Activated T-cell treated with anti-CD3 and anti-CD28 coated beads, Interleukin-2, amount 50 U/mL, for 72 hours (primary cell): ENCODE results near the gene CDH6. TPM values are rescaled to one million over a fixed set of nuclear protein-coding genes. Genes with fewer than 3 reads are reported as not detected.

Experiments used
- ATAC-seq, 2 donors: fragments of 150-1000 bp; cut with Tn5 transposase; replicated peaks in 1 of 2; 2 replicates each; pipeline ENCODE4 v1.10.0; 2021; ENCODE audit warnings: moderate library complexity in 2 of 2, mild to moderate bottlenecking in 1 of 2
- DNase-seq, 2 donors: peaks; one replicate each; pipeline ENCODE4 v3.0.0; 2021 to 2022; ENCODE audit warnings: mixed read lengths in 1 of 2
- H3K27ac Mint-ChIP-seq: one replicate; pipeline ENCODE4 v1.8.0; 2022; ENCODE audit warnings: mild to moderate bottlenecking, moderate library complexity, mixed read lengths
- H3K27me3 Mint-ChIP-seq: one replicate; pipeline ENCODE4 v1.8.0; 2022; ENCODE audit warnings: low read depth, mixed read lengths
- H3K36me3 Mint-ChIP-seq, 2 donors: one replicate each; pipeline ENCODE4 v1.8.0; 2022; ENCODE audit warnings: mixed read lengths in 2 of 2, mild to moderate bottlenecking in 1 of 2; ENCODE audit not compliant: insufficient read depth in 2 of 2
- H3K4me1 Mint-ChIP-seq: one replicate; pipeline ENCODE4 v1.8.0; 2022; ENCODE audit warnings: low read depth, mixed read lengths
- H3K4me3 Mint-ChIP-seq, 2 donors: one replicate each; pipeline ENCODE4 v1.8.0; 2022; ENCODE audit warnings: mild to moderate bottlenecking in 2 of 2, mixed read lengths in 2 of 2, moderate library complexity in 2 of 2
- H3K9me3 Mint-ChIP-seq, 2 donors: one replicate each; pipeline ENCODE4 v1.8.0; 2022; ENCODE audit warnings: mixed read lengths in 2 of 2
- total RNA-seq, 2 donors: library from RNA; stranded (reverse); gene quantifications; one replicate each; pipeline ENCODE4 v1.2.3, GENCODE V29; 2022

CDH6 gene
- total RNA-seq, 2 donors from 2014 or later: not detected

GRCh38 chr5:31213257-31213656, 19.8 kb downstream of the CDH6 start:
- ATAC-seq: no peak
- no peaks in the 10 kb centered on the region for H3K9me3 Mint-ChIP-seq
- no peaks in the 10 kb centered on the region for H3K4me1 Mint-ChIP-seq
- no peaks in the 10 kb centered on the region for H3K36me3 Mint-ChIP-seq
- no peak for DNase-seq
- H3K27me3 Mint-ChIP-seq: no peaks in the 10 kb centered on the region
- no peak overlapping the region for H3K27ac Mint-ChIP-seq
- no peak overlapping the region for H3K4me3 Mint-ChIP-seq

DNA sequence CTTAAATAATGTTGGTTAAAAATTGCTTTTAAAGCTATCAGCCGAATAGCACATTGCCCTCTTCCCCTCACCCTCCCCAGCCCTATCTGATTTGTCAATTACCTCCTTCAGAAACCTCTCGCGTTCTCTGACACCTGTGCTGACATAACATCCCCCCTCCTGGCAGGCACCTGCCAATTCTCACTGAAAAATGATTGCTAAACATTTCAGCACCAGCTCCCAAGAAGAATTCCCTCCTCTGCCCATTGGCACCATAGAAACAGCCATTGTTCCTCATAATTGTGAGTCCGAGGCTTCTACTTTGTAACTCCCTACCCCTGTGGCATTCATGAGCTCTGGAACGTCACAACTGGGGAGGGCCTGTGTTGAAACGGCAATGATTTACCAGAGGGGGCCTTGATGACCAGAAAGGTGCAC, 20.2 kb downstream of the CDH6 start:
- H3K27me3 Mint-ChIP-seq: no peaks in the 10 kb centered on the region
- no peaks in the 10 kb centered on the region for H3K36me3 Mint-ChIP-seq
- ATAC-seq (no peak), DNase-seq (no peak)
- no peaks in the 10 kb centered on the region for H3K4me1 Mint-ChIP-seq
- H3K27ac Mint-ChIP-seq: no peak overlapping the region
- no peaks in the 10 kb centered on the region for H3K9me3 Mint-ChIP-seq
- no peak overlapping the region for H3K4me3 Mint-ChIP-seq

DNA sequence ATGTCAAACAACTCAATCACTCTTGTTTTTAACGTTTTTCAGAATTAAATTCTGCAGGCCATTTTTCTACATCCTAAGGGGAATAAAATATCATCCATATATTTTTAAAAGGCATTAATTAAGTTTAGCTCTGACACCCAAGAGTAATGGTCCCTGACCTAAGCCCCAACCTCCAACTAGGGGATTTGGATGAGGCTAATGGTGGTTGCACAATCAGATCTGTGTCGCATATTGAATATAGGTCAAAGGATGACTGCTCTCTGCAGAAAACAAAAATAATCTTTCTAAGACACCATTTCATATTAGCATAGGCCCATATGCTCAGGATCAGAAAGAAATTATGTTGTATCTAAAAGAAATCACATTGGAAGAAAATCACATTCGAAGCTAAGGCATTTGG, 20.7 kb downstream of the CDH6 start:
- H3K36me3 Mint-ChIP-seq: no peaks in the 10 kb centered on the region
- ATAC-seq (no peak), DNase-seq (no peak)
- no peaks in the 10 kb centered on the region for H3K4me1 Mint-ChIP-seq
- no peak overlapping the region for H3K27ac Mint-ChIP-seq
- H3K4me3 Mint-ChIP-seq: no peak overlapping the region
- no peaks in the 10 kb centered on the region for H3K27me3 Mint-ChIP-seq
- no peaks in the 10 kb centered on the region for H3K9me3 Mint-ChIP-seq

DNA sequence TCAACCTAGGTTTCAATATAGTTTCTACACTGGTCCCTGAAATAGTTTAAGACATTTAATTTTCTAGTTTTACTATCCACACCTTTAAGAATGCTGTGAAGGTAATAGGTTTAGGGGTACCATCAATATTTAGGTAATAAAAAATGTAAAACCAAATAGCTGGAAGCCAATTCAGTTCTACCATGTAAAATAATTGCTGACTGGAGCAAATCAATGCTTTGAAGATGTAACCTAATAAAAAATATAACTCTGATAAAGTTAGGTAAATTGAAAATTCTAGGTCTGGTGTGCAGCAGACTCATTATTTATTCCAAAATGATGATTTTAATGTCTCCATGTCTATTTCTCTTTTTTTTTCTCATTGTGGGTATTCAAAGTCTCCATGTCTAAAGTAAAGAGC, 21.8 kb downstream of the CDH6 start:
- ATAC-seq (no peak), DNase-seq (no peak)
- Mint-ChIP-seq H3K4me1 (no peaks in the 10 kb centered on the region), H3K9me3 (no peaks in the 10 kb centered on the region), H3K27ac (no peak overlapping the region), H3K4me3 (no peak overlapping the region), H3K27me3 (no peaks in the 10 kb centered on the region), H3K36me3 (no peaks in the 10 kb centered on the region)

DNA sequence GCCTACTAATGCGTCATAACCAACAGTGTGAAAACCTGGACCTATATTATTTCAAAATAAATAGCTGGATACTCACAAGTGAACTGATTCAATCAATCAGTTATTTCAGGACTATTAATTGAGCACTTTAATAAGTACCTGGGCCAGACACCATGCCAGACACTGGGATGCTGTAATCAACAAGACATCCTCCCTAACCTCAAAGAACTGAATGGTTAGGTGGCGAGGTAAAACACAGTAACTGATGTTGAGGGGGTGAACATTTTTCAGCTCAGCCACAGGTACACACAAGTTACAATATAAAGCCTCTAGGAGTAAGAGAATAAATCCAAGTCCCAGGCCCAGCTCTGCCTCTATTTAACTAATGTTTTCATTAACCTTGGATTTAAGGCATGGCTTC, 24.0 kb downstream of the CDH6 start:
- no peak for DNase-seq
- H3K9me3 Mint-ChIP-seq: no peaks in the 10 kb centered on the region
- no peak overlapping the region for H3K4me3 Mint-ChIP-seq
- H3K27ac Mint-ChIP-seq: no peak overlapping the region
- ATAC-seq: no peak
- no peaks in the 10 kb centered on the region for H3K4me1 Mint-ChIP-seq
- no peaks in the 10 kb centered on the region for H3K27me3 Mint-ChIP-seq
- no peaks in the 10 kb centered on the region for H3K36me3 Mint-ChIP-seq

- no peaks in the 10 kb centered on the region for H3K4me1 Mint-ChIP-seq
- no peaks in the 10 kb centered on the region for H3K9me3 Mint-ChIP-seq
- no peaks in the 10 kb centered on the region for H3K27me3 Mint-ChIP-seq
- DNase-seq (no peak), ATAC-seq (no peak)
- H3K27ac Mint-ChIP-seq: no peak overlapping the region
- H3K4me3 Mint-ChIP-seq: no peak overlapping the region
- no peaks in the 10 kb centered on the region for H3K36me3 Mint-ChIP-seq
These were observed 25.5 kb downstream of the CDH6 start for GRCh38 chr5:31218978-31219377.

DNA sequence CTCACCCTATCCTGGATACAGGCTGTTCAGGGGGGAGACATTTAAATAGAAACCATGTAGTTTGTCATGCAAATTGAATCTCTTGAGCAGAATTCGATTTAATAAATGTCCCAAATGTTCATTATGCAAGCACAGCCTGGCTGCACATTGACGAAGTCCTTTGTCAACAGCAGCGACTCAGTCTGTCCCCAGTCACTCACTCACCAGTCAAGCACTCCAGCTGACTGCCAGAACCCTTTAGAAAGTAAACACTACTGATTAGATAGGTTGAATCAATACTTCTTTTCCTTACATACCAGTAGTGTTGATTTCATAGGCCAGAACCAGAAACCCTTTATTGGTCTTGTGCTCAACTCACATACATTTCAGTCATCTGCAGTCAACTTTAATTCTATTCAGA, 27.5 kb downstream of the CDH6 start:
- DNase-seq (no peak), ATAC-seq (no peak)
- Mint-ChIP-seq H3K27ac (no peak overlapping the region), H3K9me3 (no peaks in the 10 kb centered on the region), H3K27me3 (no peaks in the 10 kb centered on the region), H3K4me1 (no peaks in the 10 kb centered on the region), H3K36me3 (no peaks in the 10 kb centered on the region), H3K4me3 (no peak overlapping the region)

GRCh38 chr5:31225118-31225517, 31.6 kb downstream of the CDH6 start:
- Mint-ChIP-seq H3K9me3 (peaks cover 0 to 2% of the 10 kb centered on the region in 2 donors), H3K27me3 (no peaks in the 10 kb centered on the region), H3K27ac (no peak overlapping the region), H3K4me1 (no peaks in the 10 kb centered on the region), H3K36me3 (no peaks in the 10 kb centered on the region), H3K4me3 (no peak overlapping the region)
- DNase-seq (no peak), ATAC-seq (no peak)

DNA sequence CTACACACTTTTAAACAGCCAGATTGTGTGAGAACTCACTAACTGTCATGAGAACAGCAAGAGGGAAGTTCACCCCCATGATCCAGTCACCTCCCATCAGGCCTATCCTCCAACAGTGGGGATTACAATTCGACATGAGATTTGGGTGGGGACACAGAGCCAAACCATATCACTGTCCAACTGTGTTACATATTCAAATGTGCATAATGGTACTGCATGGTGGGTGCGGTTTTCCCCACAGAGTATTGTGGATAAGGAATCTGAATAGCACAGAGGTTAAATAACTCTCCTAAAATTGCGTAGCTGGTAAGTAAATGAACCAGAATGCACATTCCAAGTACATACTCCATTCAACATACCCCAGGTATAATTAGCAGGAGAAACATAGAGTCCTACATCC, 32.1 kb downstream of the CDH6 start:
- Mint-ChIP-seq H3K4me3 (no peak overlapping the region), H3K9me3 (peaks cover 0 to 2% of the 10 kb centered on the region in 2 donors), H3K27me3 (no peaks in the 10 kb centered on the region), H3K4me1 (no peaks in the 10 kb centered on the region), H3K27ac (no peak overlapping the region), H3K36me3 (no peaks in the 10 kb centered on the region)
- DNase-seq: no peak
- ATAC-seq: no peak

DNA sequence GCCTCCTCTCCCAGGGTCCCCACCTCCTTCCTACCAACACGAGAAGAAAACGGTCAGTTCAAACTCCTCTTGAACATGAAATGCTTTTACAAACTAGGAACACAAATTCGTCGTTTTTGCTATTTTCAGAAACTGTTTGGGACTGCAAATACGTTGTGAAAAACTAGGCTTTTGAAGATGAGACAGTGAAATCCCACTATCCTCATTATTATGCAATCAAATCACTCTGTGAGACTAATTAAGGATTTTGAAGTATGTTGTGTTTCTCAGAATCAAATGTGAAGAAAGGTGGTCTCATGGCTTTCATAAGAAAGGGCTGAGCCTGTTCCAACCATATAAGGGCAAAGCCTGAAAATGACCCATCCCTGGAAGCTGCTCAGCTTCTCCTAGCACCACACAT, 33.2 kb downstream of the CDH6 start:
- no peak for DNase-seq
- Mint-ChIP-seq H3K4me1 (no peaks in the 10 kb centered on the region), H3K36me3 (no peaks in the 10 kb centered on the region), H3K9me3 (peaks cover 0 to 2% of the 10 kb centered on the region in 2 donors), H3K27ac (no peak overlapping the region), H3K27me3 (no peaks in the 10 kb centered on the region), H3K4me3 (no peak overlapping the region)
- ATAC-seq: no peak

GRCh38 chr5:31229266-31229665, 35.8 kb downstream of the CDH6 start:
- H3K4me1 Mint-ChIP-seq: no peaks in the 10 kb centered on the region

DNA sequence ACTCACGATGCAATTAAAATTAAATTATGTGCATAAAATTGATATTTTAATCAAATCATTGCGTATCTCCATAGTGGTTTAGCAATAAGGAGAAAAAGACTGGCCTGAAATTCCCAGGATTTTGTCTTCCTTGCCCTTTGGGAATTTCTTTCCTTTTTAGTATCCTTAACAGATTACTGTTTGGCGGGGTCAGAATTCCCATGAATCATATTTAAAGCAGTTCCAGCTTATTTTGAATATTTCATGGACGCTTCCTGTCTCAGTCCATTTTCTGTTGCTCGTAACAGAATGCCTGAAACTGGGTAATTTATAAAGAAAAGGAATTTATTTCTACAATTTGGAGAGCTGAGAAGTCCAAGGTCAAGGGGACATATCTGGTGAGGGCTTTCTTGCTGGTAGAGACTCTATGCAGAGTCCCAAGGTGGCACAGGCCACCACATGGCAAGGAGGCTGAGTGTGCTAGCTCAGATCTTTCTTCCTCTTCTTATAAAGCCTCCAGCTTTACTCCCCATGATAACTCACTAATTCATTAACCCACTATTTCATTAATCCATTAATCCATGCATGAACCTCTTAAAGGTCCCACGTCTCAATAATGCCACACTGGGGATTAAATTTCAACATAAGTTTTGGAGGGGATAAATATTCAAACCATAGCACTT, 37.8 kb downstream of the CDH6 start:
- H3K27me3 Mint-ChIP-seq: no peaks in the 10 kb centered on the region
- no peaks in the 10 kb centered on the region for H3K36me3 Mint-ChIP-seq
- DNase-seq (no peak), ATAC-seq (no peak)
- peaks cover 0 to 2% of the 10 kb centered on the region in 2 donors for H3K9me3 Mint-ChIP-seq
- H3K27ac Mint-ChIP-seq: no peak overlapping the region
- H3K4me1 Mint-ChIP-seq: no peaks in the 10 kb centered on the region
- no peak overlapping the region for H3K4me3 Mint-ChIP-seq

More at GRCh38 chr5:31229266-31229665, 35.8 kb downstream of the CDH6 start:
- no peak overlapping the region for H3K4me3 Mint-ChIP-seq
- no peak for DNase-seq
- ATAC-seq: no peak
- no peaks in the 10 kb centered on the region for H3K36me3 Mint-ChIP-seq
- H3K27ac Mint-ChIP-seq: no peak overlapping the region
- no peaks in the 10 kb centered on the region for H3K27me3 Mint-ChIP-seq
- peaks cover 0 to 2% of the 10 kb centered on the region in 2 donors for H3K9me3 Mint-ChIP-seq

- H3K4me1 Mint-ChIP-seq: no peaks in the 10 kb centered on the region
- DNase-seq (peak in 1 of 2 donors; percentile 12), ATAC-seq (peak in 1 of 2 donors; percentile 45)
These were observed 38.9 kb downstream of the CDH6 start for GRCh38 chr5:31232273-31232888.

DNA sequence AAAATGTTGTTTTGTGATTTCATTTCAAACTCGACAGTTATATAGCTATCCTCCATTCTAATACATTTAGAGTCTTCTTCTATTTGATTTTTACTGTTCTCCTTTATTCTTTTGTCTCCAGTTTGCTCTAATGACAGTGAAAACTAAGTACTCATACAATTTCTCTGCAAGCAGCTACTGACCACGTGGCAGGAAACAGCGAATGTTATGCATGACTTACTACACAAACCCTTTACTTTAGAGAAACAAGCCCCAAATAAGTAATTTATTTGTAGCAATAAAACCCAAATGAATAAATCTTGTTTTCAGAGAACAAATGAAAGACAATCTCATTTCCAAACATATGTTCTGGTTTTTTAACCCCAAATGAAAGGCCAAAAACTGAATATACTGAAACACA, 41.9 kb downstream of the CDH6 start:
- Mint-ChIP-seq H3K4me1 (no peaks in the 10 kb centered on the region), H3K27ac (no peak overlapping the region), H3K9me3 (no peaks in the 10 kb centered on the region), H3K4me3 (no peak overlapping the region), H3K36me3 (no peaks in the 10 kb centered on the region), H3K27me3 (no peaks in the 10 kb centered on the region)
- ATAC-seq: no peak
- no peak for DNase-seq

More at GRCh38 chr5:31232273-31232888, 38.9 kb downstream of the CDH6 start:
- H3K9me3 Mint-ChIP-seq: peaks cover 0 to 2% of the 10 kb centered on the region in 2 donors
- H3K27me3 Mint-ChIP-seq: no peaks in the 10 kb centered on the region
- H3K4me3 Mint-ChIP-seq: no peak overlapping the region
- no peaks in the 10 kb centered on the region for H3K36me3 Mint-ChIP-seq
- no peak overlapping the region for H3K27ac Mint-ChIP-seq
